RWPE2 (cell line): ENCODE data around the gene ALDOA.

Experiments
- ATAC-seq: fragments of 200-7000 bp; cut with Tn5 transposase; 3 replicates; pipeline ENCODE4 v1.9.1; 2021; ENCODE audit warnings: low read depth
- DNase-seq: peaks from one replicate; pipeline ENCODE4 v3.0.0-alpha.2; 2020; ENCODE audit warnings: low spot score
- H3K27ac ChIP-seq: fragments of 450-650 bp; 2 replicates; pipeline ENCODE4 v1.5.1; 2017; ENCODE audit warnings: mild to moderate bottlenecking; ENCODE audit not compliant: poor library complexity, severe bottlenecking
- H3K27me3 ChIP-seq: fragments of 250-450 bp; sonication (Bioruptor Pico); 2 replicates; pipeline ENCODE4 v1.5.1; 2021; ENCODE audit warnings: mild to moderate bottlenecking, moderate library complexity; ENCODE audit not compliant: insufficient read depth, poor library complexity, severe bottlenecking
- H3K36me3 ChIP-seq: fragments of 250-450 bp; sonication (Bioruptor Pico); 2 replicates; pipeline ENCODE4 v1.5.1; 2020; ENCODE audit warnings: low read depth, mild to moderate bottlenecking, moderate library complexity
- H3K4me1 ChIP-seq: fragments of 250-450 bp; sonication (Bioruptor Pico); 2 replicates; pipeline ENCODE4 v1.5.1; 2021; ENCODE audit warnings: mild to moderate bottlenecking, moderate library complexity; ENCODE audit not compliant: insufficient read depth, poor library complexity, severe bottlenecking
- H3K4me3 ChIP-seq: fragments of 250-450 bp; sonication (Bioruptor Pico); 2 replicates; pipeline ENCODE4 v1.5.1; 2021; ENCODE audit warnings: mild to moderate bottlenecking, moderate library complexity; ENCODE audit not compliant: severe bottlenecking
- H3K9me3 ChIP-seq: fragments of 250-450 bp; sonication (Bioruptor Pico); 2 replicates; pipeline ENCODE4 v1.5.1; 2021; ENCODE audit warnings: mild to moderate bottlenecking, moderate library complexity; ENCODE audit not compliant: severe bottlenecking
- CTCF ChIP-seq: fragments of 450-650 bp; IDR thresholded peaks from one replicate; pipeline ENCODE4 v1.5.1; 2017; ENCODE audit warnings: mild to moderate bottlenecking, moderate library complexity; ENCODE audit not compliant: poor library complexity, severe bottlenecking

Gene ALDOA

GRCh38 chr16:30041841-30042240 lies 23.7 kb upstream of the ALDOA start:
- no peak for ATAC-seq
- Histone ChIP-seq H3K36me3 (no peaks in the 10 kb centered on the region), H3K27me3 (no peaks in the 10 kb centered on the region), H3K9me3 (no peaks in the 10 kb centered on the region), H3K4me1 (no peaks in the 10 kb centered on the region), H3K4me3 (no peak overlapping the region), H3K27ac (no peak overlapping the region)
- TF ChIP-seq CTCF: peak; percentile 80
- DNase-seq: no peak

GRCh38 chr16:30046178-30046577 lies 19.4 kb upstream of the ALDOA start:
- no peaks in the 10 kb centered on the region for H3K9me3 ChIP-seq
- no peaks in the 10 kb centered on the region for H3K36me3 ChIP-seq
- no peak for TF ChIP-seq CTCF
- H3K4me3 ChIP-seq: no peak overlapping the region
- DNase-seq: no peak
- no peak overlapping the region for H3K27ac ChIP-seq
- ATAC-seq: no peak
- no peaks in the 10 kb centered on the region for H3K4me1 ChIP-seq
- H3K27me3 ChIP-seq: no peaks in the 10 kb centered on the region

GRCh38 chr16:30046588-30046987 lies 19.0 kb upstream of the ALDOA start:
- no peak for ATAC-seq
- no peaks in the 10 kb centered on the region for H3K4me1 ChIP-seq
- no peaks in the 10 kb centered on the region for H3K36me3 ChIP-seq
- no peak overlapping the region for H3K4me3 ChIP-seq
- H3K27ac ChIP-seq: no peak overlapping the region
- H3K27me3 ChIP-seq: no peaks in the 10 kb centered on the region
- TF ChIP-seq CTCF: no peak
- DNase-seq: no peak
- H3K9me3 ChIP-seq: no peaks in the 10 kb centered on the region

- ATAC-seq (no peak), DNase-seq (no peak)
- no peaks in the 10 kb centered on the region for H3K9me3 ChIP-seq
- H3K27ac ChIP-seq: no peak overlapping the region
- peaks cover 11% of the 10 kb centered on the region for H3K4me1 ChIP-seq
- H3K4me3 ChIP-seq: no peak overlapping the region
- H3K36me3 ChIP-seq: no peaks in the 10 kb centered on the region
- no peak for TF ChIP-seq CTCF
- no peaks in the 10 kb centered on the region for H3K27me3 ChIP-seq
These were observed 15.7 kb upstream of the ALDOA start for GRCh38 chr16:30049871-30050270.

GRCh38 chr16:30051518-30051917 lies 14.0 kb upstream of the ALDOA start:
- no peak for TF ChIP-seq CTCF
- H3K9me3 ChIP-seq: no peaks in the 10 kb centered on the region
- peaks cover 10% of the 10 kb centered on the region for H3K36me3 ChIP-seq
- H3K27me3 ChIP-seq: no peaks in the 10 kb centered on the region
- DNase-seq: no peak
- H3K4me1 ChIP-seq: peaks cover 19% of the 10 kb centered on the region
- 0 out of 3 replicates have a peak, but pooled peaks have one; percentile 17 for ATAC-seq
- H3K27ac ChIP-seq: peak overlapping the region; percentile 7
- H3K4me3 ChIP-seq: no peak overlapping the region
